PC-3 (cell line): ENCODE data around the gene THUMPD3.

Experiments used
- CTCF ChIP-seq: fragments of 300-600 bp; sonication (generic); conservative IDR thresholded peaks from 2 replicates; pipeline ENCODE4 v1.5.1; 2017; ENCODE audit warnings: antibody characterized with exemption, low read depth, mild to moderate bottlenecking, low read length
- EZH2 ChIP-seq: fragments of 300-600 bp; sonication (generic); IDR thresholded peaks from one replicate; pipeline ENCODE4 v1.6.1; 2017; ENCODE audit warnings: antibody characterized with exemption, mild to moderate bottlenecking, low read length; ENCODE audit not compliant: unreplicated experiment

- TF ChIP-seq CTCF = no peak
- TF ChIP-seq EZH2 = no peak
Observed at GRCh38 chr3:9314796-9315195, 48.1 kb upstream of the THUMPD3 start.
